ENCODE measurements around the gene CARS2. TPM values are rescaled to one million over a fixed set of nuclear protein-coding genes. Genes with fewer than 3 reads are reported as not detected.

The CARS2 gene
- total RNA-seq, 1 donor: 161 TPM

GRCh38 chr13:110641055-110642015 is 64.6 kb downstream of the CARS2 start:
- Histone ChIP-seq H3K79me2 (ENCODE audit: insufficient read depth, low read length) (peaks cover 6% of the 10 kb centered on the region), H3K27me3 (ENCODE audit: insufficient read depth, low read length) (no peaks in the 10 kb centered on the region), H2AFZ (ENCODE audit: low read length) (no peak overlapping the region), H4K20me1 (ENCODE audit: insufficient read depth, low read length) (peaks cover 19% of the 10 kb centered on the region), H3K4me3 (ENCODE audit: insufficient read depth, low read length) (no peak overlapping the region), H3K4me1 (ENCODE audit: insufficient read depth, low read length) (peaks cover 5% of the 10 kb centered on the region), H3K27ac (ENCODE audit: low read depth, low read length) (no peak overlapping the region), H3K4me2 (ENCODE audit: insufficient read depth, low read length) (no peak overlapping the region), H3K36me3 (ENCODE audit: insufficient read depth, low read length) (peaks cover 60% of the 10 kb centered on the region), H3K9me3 (ENCODE audit: low read depth, low read length) (no peaks in the 10 kb centered on the region)
- TF ChIP-seq CTCF (IDR thresholded peaks at IDR 0.05; ENCODE audit: extremely low read depth, low read depth, low read length): no peak
- no peak for DNase-seq (ENCODE audit: insufficient read length, low spot score, missing footprints)

DNA sequence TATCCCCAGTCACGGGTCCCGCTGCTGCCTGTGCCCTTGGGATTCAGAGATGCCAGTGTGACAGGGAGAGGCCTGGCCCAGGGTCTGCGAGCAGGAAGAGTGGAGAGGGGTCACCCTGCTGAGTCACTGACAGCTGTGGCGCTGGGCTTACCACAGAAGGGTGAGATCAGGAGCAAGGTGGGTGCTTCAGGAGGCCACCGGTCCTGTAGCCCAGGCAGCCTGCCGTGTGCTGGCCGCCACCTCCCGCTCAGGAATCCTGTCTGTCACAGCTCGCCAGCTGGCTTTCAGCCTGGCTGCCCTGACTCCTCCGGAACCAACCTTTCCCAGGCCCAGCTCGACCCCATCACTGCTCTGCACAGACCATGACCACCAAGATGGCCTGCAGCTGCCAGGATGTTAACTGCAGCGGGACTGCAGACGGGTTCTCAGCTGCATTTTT is 65.3 kb downstream of the CARS2 start:
- H2AFZ ChIP-seq (ENCODE audit: low read length): no peak overlapping the region
- TF ChIP-seq CTCF (IDR thresholded peaks at IDR 0.05; ENCODE audit: extremely low read depth, low read depth, low read length): no peak

DNA sequence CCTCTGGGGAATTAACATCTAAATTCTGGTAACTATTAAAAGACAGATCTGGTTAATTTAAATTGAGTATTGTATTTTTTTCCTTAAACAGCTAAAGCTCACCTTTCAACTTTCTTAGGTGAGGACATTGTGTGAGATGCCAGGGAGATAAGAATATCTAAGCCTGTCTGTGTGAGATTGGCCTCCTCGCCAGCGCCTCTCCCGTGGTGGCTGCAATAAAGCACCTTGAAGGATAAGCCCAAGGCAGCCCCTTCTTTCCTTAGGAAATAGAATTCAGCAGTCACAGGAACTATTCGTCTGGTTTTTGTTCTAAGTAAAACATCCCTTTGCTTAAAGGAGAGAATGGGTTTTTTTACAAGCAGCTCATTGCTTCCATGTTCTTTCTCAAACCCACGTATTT is 66.0 kb downstream of the CARS2 start:
- no peak overlapping the region for H3K4me2 ChIP-seq (ENCODE audit: insufficient read depth, low read length)

More for the DNA sequence above, 65.3 kb downstream of the CARS2 start:
- Histone ChIP-seq H4K20me1 (ENCODE audit: insufficient read depth, low read length) (peaks cover 17% of the 10 kb centered on the region), H3K4me3 (ENCODE audit: insufficient read depth, low read length) (no peak overlapping the region), H3K9me3 (ENCODE audit: low read depth, low read length) (no peaks in the 10 kb centered on the region), H3K27me3 (ENCODE audit: insufficient read depth, low read length) (no peaks in the 10 kb centered on the region), H3K79me2 (ENCODE audit: insufficient read depth, low read length) (peaks cover 7% of the 10 kb centered on the region), H3K36me3 (ENCODE audit: insufficient read depth, low read length) (peaks cover 64% of the 10 kb centered on the region), H3K4me1 (ENCODE audit: insufficient read depth, low read length) (peaks cover 5% of the 10 kb centered on the region), H3K4me2 (ENCODE audit: insufficient read depth, low read length) (no peak overlapping the region), H3K27ac (ENCODE audit: low read depth, low read length) (peak overlapping the region; percentile 6)
- no peak for DNase-seq (ENCODE audit: insufficient read length, low spot score, missing footprints)

More for the DNA sequence above, 66.0 kb downstream of the CARS2 start:
- Histone ChIP-seq H3K79me2 (ENCODE audit: insufficient read depth, low read length) (peaks cover 14% of the 10 kb centered on the region), H3K27ac (ENCODE audit: low read depth, low read length) (no peak overlapping the region), H3K9me3 (ENCODE audit: low read depth, low read length) (no peaks in the 10 kb centered on the region), H3K4me3 (ENCODE audit: insufficient read depth, low read length) (no peak overlapping the region), H2AFZ (ENCODE audit: low read length) (no peak overlapping the region), H4K20me1 (ENCODE audit: insufficient read depth, low read length) (peaks cover 18% of the 10 kb centered on the region), H3K36me3 (ENCODE audit: insufficient read depth, low read length) (peaks cover 65% of the 10 kb centered on the region), H3K27me3 (ENCODE audit: insufficient read depth, low read length) (no peaks in the 10 kb centered on the region), H3K4me1 (ENCODE audit: insufficient read depth, low read length) (peaks cover 5% of the 10 kb centered on the region)
- no peak for TF ChIP-seq CTCF (IDR thresholded peaks at IDR 0.05; ENCODE audit: extremely low read depth, low read depth, low read length)
- DNase-seq (ENCODE audit: insufficient read length, low spot score, missing footprints): no peak

All from osteoblast (primary cell).